Stimulated activated CD4-positive, alpha-beta T cell treated with anti-CD3 and anti-CD28 coated beads, TNF-alpha, amount 100 ng/mL, for 4 hours (primary cell): Measurements from ENCODE around the gene ALOX12.
"Not testable (repeated sequence)": the region's sequence is repeated elsewhere in the genome, so short reads cannot be mapped to it uniquely, and the experiment has no call there.

ENCODE experiments used
- DNase-seq, 3 experiments: peaks; one replicate each; pipeline ENCODE4 v3.0.0-alpha.2; 2020; ENCODE audit warnings: low read depth in 3 of 3

The ALOX12 gene, protein sequence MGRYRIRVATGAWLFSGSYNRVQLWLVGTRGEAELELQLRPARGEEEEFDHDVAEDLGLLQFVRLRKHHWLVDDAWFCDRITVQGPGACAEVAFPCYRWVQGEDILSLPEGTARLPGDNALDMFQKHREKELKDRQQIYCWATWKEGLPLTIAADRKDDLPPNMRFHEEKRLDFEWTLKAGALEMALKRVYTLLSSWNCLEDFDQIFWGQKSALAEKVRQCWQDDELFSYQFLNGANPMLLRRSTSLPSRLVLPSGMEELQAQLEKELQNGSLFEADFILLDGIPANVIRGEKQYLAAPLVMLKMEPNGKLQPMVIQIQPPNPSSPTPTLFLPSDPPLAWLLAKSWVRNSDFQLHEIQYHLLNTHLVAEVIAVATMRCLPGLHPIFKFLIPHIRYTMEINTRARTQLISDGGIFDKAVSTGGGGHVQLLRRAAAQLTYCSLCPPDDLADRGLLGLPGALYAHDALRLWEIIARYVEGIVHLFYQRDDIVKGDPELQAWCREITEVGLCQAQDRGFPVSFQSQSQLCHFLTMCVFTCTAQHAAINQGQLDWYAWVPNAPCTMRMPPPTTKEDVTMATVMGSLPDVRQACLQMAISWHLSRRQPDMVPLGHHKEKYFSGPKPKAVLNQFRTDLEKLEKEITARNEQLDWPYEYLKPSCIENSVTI

DNA sequence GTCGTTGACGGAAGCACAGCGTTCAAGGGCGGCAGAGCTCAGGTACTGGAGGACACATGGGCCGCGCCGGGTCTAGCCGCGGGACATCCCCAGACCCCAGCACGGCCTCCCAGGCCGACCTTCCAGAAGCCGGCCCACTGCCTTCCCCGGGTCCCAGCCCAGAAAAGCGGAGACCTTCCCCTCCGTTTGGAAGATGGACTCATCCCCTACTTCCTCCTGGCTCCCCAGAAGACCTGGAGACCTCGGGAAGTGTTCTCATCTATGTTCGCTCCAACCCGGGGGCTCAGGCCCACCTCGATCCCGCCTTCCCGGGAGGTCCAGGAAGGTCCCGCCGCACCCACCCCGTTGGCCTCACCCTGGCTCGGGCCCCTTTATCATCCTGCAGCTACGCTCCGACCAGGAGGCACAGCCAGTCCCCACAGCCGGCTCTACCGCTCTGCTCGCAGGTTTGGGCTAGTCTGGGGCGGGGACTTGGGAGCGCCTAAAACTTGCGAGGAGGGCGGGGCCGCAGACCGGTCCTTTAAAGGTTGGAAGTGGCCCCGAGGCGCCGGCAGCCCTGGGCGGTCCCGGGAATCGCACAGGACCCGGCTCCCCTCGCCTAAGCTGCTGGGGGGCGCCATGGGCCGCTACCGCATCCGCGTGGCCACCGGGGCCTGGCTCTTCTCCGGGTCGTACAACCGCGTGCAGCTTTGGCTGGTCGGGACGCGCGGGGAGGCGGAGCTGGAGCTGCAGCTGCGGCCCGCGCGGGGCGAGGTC, at the start of gene ALOX12:
ALOX12 (plus strand) TSS at position 550 of the 756 bp plus-strand sequence; CDS start at position 619, 69 bp downstream.
- DNase-seq = no peak

DNA sequence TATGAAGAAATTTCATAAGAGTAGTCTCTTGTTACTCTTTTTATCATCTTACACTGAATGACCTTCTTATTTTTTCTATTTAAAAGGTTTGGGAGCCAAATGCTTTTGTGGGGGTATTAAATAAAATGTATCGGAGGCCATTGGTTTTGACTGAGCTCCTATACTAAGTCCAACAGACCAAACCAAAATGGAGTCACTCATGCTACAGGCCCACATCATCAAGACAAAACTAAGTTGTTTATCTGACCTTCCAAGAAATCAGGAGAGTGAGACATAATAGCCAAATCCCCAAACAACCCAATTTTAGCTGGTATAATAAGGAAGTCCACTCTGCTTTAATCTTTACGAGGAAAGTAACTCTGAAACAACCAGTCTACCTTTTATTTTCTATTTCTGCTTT, 48.1 kb upstream of the ALOX12 start:
- DNase-seq = no peak

DNA sequence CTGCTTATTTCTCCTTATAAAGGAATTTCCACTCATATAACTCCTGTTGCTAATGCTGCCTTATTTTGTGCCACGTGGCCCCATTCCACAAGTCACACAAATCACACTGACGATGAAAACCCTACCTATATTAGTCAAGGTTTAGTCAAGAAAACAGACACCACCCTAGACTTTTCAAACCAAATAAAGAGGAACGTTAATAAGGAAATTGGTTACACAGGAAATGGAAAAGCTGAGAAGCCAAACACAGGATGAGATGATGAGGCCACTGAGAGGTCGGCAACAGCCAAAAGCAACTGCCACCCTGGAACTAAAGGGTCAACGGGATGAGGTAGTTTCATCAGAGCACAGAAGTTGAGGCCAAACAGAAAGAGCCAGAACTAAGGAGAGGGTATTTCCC, 47.3 kb upstream of the ALOX12 start:
- DNase-seq = no peak

DNA sequence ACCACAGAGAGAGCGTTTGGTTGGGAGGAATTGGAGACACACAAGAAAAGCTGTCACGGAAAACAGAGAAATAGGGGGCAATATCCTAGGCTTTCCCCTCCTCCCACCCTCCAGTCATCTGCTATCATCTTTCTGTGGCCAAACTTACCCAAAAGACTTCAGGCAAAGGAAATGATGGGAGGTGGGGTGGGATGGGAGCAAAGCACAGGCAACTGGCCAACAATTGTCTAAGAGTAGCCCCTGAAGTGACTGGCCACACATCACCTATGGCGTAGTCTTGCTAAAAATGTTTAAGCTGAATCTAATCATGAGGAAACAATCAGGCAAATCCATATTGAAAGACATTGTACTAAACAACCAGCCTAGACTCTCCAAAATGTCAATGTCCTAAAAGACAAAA, 46.9 kb upstream of the ALOX12 start:
- no peak for DNase-seq

DNA sequence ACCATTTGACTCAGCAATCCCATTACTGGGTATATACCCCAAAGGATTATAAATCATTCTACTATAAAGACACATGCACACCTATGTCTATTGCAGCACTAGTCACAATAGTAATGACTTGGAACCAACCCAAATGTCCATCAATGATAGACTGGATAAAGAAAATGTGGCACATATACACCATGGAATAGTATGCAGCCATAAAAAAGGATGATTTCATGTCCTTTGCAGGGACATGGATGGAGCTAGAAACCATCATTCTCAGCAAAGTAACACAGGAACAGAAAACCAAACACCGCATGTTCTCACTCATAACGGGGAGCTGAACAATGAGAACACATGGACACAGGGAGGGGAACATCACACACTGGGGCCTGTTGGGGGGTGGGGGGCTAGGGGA, 44.9 kb upstream of the ALOX12 start:
- not testable (repeated sequence) for DNase-seq

DNA sequence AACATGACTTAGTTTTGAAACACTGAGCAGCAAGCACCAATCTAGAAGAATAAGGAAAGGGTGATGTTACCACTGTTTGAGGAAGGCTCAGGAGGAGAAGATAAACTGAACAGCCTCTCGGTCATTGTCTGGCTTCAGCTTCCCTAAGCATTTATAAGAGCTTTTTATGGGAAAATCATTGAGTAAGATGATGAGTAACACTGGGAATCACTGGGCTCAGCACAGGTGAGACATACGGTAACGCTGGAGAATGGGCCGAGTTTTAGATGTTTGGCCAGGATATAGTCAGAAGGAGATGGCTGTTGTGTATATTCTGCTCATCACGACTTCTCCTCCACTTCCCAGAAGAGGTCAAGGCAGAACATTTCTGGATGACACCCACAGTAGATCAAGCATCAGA, 42.2 kb upstream of the ALOX12 start:
- DNase-seq = no peak

DNA sequence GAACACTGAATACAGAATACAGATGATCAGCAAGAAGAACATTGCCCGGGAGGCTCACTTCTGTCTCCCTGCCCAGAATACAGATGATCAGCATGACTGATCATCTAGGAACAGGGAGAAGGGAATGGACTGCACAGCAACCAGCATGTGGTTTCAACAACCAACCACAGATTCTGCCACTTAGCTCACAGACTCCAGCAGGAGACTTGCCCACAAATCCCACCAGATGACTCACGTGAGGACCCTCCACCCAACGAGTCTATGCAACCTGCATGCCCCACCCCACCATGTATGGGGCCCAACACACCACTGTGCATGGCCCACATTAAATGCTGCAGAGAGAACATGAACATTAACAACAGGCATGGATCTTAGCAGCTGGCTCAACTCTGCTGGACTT, 36.1 kb upstream of the ALOX12 start:
- DNase-seq = no peak

DNA sequence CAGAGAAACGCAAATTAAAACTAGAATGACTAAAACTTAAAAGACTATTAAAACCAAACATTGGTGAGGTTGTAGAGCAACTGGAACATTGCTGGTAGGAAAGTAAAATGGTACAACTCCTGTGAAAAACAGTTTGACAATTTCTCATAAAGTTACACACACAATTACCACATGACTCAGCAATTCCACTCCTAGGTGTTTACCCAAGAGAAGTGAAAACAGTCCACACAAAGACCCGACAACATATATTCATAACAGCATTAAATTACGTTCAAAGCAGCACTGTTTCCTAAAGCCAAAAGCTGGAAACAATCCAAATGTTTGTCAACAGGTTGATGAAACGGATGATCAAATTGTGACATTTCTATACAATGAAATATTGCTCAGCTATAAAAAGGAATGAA, 26.5 kb upstream of the ALOX12 start:
- DNase-seq = no peak

DNA sequence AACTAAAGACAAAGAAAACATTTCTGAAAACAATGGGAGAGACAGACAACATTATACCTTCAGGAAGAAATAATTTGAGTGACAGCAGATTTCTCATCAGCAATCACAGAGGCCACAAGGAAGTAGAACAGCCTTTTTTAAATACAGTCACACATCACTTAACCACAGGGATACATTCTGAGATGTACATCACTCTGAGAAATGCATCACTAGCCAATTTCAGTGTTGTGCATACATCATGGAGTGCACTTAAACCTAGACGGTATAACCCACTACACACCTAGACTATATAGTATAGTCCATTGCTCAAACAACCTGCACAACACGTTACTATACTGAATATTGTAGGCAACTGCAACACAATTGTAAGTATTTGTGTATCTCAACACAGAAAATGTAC, 24.9 kb upstream of the ALOX12 start:
- no peak for DNase-seq

DNA sequence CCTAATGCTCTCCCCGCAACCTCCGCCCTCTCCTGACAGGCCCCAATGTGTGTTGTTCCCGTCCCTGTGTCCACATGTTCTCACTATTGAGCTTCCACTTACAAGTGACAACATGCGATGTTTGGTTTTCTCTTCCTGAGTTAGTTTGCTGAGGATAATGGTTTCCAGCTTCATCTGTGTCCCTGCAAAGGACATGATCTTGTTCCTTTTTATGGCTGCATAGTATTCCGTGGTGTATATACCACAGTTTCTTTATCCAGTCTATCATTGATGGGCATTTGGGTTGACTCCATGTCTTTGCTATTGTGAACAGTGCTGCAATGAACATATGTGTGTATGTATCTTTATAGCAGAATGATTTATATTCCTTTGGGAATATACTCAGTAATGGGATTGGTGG, 16.4 kb upstream of the ALOX12 start:
- DNase-seq = not testable (repeated sequence)

DNA sequence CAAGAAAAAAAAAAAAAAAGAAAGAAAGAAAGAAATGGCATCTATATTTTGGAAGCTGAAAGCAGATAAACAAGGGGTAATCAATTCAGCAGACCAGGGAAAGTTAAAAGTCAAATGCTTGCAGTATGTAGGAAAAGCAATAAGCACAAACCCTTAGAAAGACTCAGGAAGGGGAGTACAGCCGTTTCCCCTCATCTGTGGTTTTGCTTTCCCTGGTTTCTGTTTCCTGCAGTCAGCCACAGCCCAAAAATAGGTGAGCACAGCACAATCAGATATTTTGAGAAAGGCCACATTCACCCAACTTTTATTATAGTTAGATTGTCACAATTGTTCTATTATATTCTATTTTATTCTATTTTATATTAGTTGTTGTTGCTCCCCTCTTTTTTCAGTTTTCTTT, 14.4 kb upstream of the ALOX12 start:
- no peak for DNase-seq

DNA sequence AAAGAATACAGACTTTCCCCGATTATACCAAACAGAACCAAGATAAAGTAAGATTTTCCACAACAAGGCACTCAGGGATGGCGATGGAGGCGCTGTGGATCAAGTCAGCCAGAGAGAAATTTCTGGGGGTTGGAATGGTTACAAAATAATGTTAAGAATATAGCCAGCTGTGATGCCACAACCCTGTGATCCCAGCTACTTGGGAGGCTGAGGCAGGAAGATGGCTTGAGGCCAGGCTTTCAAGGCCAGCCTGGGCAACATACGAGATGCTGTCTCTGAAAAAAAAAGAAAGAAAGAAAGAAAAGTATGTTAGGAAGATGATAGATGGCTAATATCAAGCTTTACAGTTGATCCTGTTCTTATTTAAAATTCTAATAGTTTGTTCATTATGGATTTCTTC, 10.6 kb upstream of the ALOX12 start:
- DNase-seq = no peak

DNA sequence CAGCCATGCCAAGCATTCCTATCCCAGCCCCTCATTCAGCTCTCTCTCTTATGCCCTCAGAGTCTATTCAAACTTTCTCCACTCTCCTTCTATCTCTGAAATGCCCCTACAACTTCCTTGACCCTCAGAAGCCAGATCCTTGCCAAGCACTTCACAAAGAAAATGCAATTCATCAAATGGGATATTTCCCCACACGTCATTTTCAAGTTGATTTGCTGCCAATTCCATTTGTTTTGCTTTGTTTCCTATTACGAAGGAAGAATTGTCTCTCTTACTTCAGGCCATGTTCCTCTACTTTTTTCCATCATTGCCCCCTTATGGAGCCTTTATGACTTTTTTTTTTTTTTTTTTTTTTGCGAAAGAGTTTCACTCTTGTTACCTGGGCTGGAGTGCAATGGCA, 9.2 kb upstream of the ALOX12 start:
- no peak for DNase-seq

DNA sequence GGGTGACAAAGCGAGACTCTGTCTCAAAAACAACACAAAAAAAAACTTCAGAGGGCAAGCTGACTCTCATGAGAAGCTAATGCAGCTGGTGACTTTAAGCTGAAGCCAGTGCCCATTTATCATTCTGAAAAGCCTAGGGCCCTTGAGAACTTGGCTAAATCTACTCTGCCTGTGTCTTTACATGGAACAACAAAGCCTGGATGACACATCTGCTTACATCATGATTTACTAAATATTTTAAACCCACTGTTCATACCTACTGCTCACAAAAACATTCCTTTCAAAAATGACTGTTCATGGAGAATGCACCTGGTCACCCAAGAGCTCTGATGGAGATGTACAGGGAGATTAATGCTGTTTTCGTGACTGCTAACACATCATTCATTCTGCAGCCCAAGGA, 6.1 kb upstream of the ALOX12 start:
- no peak for DNase-seq

DNA sequence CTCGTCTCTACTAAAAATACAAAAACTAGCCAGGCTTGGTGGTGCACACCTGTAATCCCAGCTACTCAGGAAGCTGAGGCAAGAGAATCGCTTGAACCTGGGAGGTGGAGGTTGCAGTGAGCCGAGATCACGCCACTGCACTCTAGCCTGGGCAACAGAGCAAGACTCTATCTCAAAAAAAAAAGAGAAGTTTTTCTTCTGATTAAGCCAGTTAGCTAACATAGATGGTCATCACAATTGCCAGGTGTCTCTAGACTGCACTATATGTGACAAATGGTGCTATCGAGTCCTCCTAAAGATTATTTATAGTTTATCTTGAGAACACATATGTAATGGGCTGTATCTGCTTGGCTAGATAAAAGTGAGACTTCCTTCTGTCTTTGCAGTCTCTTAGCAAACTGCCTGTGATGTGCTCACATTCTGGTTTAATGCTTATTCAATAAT, 2.2 kb upstream of the ALOX12 start:
- not testable (repeated sequence) for DNase-seq

DNA sequence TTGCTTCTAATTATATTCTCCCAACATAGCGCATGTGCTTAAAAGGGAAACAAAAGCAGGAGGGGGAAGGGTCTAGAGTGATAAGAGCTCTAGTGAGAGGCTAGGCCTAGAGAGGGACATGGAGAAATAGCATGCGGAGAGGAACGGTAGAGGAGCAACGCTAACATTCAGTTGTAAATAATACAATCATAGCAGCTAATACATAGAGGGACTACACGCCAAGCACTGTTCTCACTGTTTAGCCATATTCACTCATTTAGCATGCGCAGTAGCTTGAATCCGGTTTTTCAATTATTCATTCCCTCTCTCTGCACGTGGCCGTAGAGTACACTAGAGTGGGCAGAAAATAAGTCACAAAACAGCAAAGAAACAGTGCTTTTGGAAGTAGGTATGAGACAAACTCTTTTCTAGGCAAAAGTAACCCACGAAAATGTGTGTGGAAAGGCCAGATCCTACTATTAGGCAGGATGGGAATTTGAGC, 1.7 kb upstream of the ALOX12 start:
- no peak for DNase-seq

DNA sequence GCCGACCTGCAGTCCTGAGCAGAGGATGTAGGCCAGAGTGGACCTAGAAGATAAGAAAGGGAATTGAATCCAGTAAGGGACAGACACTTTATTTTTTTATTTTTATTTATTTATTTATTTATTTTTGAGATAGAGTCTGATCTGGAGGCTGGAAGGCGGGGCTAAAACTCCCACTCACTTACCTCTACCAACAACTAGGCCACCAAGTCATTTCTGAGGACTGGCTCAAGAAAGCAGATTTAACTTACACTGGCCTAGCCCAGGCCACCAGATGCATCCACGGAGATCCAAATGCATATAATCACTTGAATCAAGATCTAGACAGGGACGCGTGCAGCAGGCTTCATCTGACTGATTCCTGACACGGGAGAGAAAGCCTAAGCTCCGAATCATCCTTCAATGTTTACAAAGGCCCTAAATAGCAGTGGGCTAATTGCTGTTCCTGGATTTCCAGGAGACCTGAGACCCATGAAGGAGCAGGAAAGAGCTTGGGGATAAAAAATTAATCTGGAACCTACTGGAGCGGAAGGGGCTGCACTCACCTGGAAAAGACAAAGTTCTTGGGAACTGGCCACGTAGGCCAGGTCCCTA, 1.1 kb upstream of the ALOX12 start:
- no peak for DNase-seq

DNA sequence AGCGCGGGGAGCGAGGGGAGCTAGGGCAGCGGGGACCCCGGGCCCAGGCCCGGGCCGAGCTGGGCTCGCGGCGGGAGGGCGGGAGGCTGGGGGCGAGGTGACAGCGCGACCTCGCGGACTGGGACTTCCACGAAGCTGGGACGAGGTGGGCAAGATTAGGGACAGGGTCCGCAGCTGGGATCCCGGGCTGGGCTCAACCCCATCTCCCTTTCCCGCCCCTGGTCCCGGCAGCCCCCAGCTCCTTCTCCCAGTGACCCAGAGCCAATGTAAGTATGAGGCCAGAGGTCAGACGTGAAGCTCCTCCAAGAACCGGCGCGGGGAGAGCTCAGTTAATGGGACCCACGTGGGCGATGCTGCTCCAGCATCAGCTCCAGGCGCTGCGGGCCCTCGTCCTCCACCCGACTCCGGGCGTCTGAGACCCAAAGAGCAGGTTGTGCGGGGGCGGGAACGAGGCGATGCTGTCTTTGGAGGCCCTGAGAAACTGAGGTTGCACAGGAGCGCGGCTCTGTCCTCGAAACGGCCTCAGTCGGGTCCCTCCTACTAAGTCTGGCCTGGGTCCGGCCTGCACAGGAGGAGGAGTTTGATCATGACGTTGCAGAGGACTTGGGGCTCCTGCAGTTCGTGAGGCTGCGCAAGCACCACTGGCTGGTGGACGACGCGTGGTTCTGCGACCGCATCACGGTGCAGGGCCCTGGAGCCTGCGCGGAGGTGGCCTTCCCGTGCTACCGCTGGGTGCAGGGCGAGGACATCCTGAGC, 585 bp downstream of the ALOX12 start:
- no peak for DNase-seq

DNA sequence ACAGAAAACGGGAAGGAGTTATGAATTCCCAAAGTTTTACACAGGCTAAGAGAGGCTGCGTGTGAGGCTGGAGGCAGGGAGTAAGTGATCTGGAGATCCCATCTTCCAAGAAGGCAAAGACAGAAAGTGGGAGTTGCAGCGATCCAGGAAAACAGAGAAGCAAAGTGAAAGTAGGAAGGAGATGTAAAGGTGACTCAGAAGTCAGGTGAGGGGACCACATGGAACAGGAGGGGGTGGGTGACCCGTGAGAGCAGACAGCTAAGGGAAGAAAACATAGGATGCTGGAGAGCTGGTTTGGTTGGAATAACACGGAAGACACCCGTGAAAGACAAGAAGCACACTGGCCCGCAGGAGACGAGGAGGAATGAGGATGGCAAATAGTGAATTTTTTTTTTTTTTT, 1.3 kb downstream of the ALOX12 start:
- DNase-seq = no peak

DNA sequence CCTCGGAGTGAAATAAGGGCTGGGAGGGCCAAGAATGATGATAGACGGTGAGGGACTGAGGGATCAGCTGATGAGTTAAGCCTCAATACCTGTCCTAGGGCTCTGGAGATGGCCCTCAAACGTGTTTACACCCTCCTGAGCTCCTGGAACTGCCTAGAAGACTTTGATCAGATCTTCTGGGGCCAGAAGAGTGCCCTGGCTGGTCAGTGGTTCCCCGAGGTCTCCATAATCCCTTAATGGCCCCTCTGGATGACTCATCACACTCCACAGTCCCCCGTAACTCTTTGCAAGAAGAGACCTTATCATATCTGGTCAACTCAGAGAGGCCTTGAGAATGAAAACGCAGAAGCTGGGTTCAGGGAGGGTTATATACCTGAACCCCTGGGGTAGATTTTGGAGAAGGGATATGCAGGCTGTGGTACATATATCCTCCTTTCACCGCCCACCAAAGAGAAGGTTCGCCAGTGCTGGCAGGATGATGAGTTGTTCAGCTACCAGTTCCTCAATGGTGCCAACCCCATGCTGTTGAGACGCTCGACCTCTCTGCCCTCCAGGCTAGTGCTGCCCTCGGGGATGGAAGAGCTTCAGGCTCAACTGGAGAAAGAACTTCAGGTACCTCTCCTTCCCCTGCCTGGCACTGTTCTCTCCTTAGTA, 3.1 kb downstream of the ALOX12 start:
- no peak for DNase-seq
